ENCODE results near the gene EIF2B2.

Gene EIF2B2

GRCh38 chr14:75046275-75046674 is 43.6 kb downstream of the EIF2B2 start:
- DNase-seq: no peak

- no peak for DNase-seq
These were observed 44.2 kb downstream of the EIF2B2 start for GRCh38 chr14:75046899-75047298.

GRCh38 chr14:75047506-75047905 is 44.8 kb downstream of the EIF2B2 start:
- no peak for DNase-seq

GRCh38 chr14:75048101-75048500 is 45.4 kb downstream of the EIF2B2 start:
- DNase-seq: no peak

GRCh38 chr14:75049136-75049535 is 46.4 kb downstream of the EIF2B2 start:
- no peak for DNase-seq

- DNase-seq: no peak
These were observed 47.0 kb downstream of the EIF2B2 start for GRCh38 chr14:75049731-75050201.

GRCh38 chr14:75050852-75051555 is 48.3 kb downstream of the EIF2B2 start, which contains the start of gene MLH3:
Gene MLH3 (minus strand): TSS chr14:75051467. CDS start chr14:75049655, 1,812 bp downstream.
- peak; percentile 88 for DNase-seq

- no peak for DNase-seq
These were observed 48.8 kb downstream of the EIF2B2 start for GRCh38 chr14:75051556-75051899.

GRCh38 chr14:75053396-75054291 is 50.9 kb downstream of the EIF2B2 start:
- DNase-seq: no peak

GRCh38 chr14:75054421-75054820 is 51.7 kb downstream of the EIF2B2 start:
- DNase-seq: no peak

GRCh38 chr14:75059642-75060041 is 56.9 kb downstream of the EIF2B2 start:
- no peak for DNase-seq

- DNase-seq: no peak
These were observed 57.7 kb downstream of the EIF2B2 start for GRCh38 chr14:75060420-75060819.

All from left hindlimb (tissue), 1 donor.